ENCODE data around the gene PTPRD.
"Not testable (repeated sequence)": the region's sequence is repeated elsewhere in the genome, so short reads cannot be mapped to it uniquely, and the experiment has no call there.

DNA sequence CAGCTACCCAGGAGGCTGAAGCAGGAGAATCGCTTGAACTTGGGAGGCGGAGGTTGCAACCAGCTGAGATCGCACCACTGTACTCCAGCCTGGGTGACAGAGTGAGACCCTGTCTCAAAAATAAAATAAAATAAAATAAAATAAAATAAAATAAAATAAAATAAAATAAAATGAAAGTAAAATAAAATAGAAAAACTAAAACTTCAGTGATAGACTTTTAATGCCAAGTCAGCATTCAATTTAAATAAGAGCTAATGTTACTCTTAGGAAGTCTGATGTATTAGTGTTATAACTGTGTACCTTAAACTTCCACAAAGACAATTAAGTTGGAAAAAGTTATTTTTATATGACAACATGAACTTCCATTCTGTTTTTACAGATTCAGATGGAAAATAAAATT, 1569.0 kb downstream of the PTPRD start:
- TF ChIP-seq FOXP2 (optimal IDR thresholded peaks at IDR 0.05; ENCODE audit: control extremely low read depth, extremely low read length, insufficient read depth); EZH2 (IDR thresholded peaks at IDR 0.05): not testable (repeated sequence)
